Memory B cell (primary cell): ENCODE data around the gene TMEM108.

ENCODE experiments used
- ATAC-seq: fragments of 150-1000 bp; cut with Tn5 transposase; 2 replicates; pipeline ENCODE4 v1.10.0; 2021; ENCODE audit warnings: low read depth, mild to moderate bottlenecking, moderate library complexity
- DNase-seq, 2 donors: peaks; one replicate each; pipeline ENCODE4 v3.0.0; 2022; ENCODE audit warnings: low spot score in 2 of 2
- H3K27ac Mint-ChIP-seq: one replicate; pipeline ENCODE4 v1.8.0; 2022; ENCODE audit warnings: mild to moderate bottlenecking, moderate library complexity, mixed read lengths
- H3K27me3 Mint-ChIP-seq: one replicate; pipeline ENCODE4 v1.8.0; 2022; ENCODE audit warnings: mixed read lengths
- H3K36me3 Mint-ChIP-seq: one replicate; pipeline ENCODE4 v1.8.0; 2022; ENCODE audit warnings: mild to moderate bottlenecking, mixed read lengths
- H3K4me1 Mint-ChIP-seq: one replicate; pipeline ENCODE4 v1.8.0; 2022; ENCODE audit warnings: mixed read lengths
- H3K4me3 Mint-ChIP-seq: one replicate; pipeline ENCODE4 v1.8.0; 2022; ENCODE audit warnings: mild to moderate bottlenecking, moderate library complexity, mixed read lengths
- H3K9me3 Mint-ChIP-seq: one replicate; pipeline ENCODE4 v1.8.0; 2022; ENCODE audit warnings: mixed read lengths

Gene TMEM108

GRCh38 chr3:133171831-133172230, 133.6 kb downstream of the TMEM108 start:
- Mint-ChIP-seq H3K36me3 (no peaks in the 10 kb centered on the region), H3K27me3 (peaks cover 2% of the 10 kb centered on the region), H3K9me3 (peaks cover 5% of the 10 kb centered on the region), H3K4me3 (no peak overlapping the region), H3K4me1 (no peaks in the 10 kb centered on the region), H3K27ac (no peak overlapping the region)
- DNase-seq (no peak), ATAC-seq (no peak)

- Mint-ChIP-seq H3K9me3 (peaks cover under 1% of the 10 kb centered on the region), H3K36me3 (no peaks in the 10 kb centered on the region), H3K4me3 (no peak overlapping the region), H3K27ac (no peak overlapping the region), H3K4me1 (no peaks in the 10 kb centered on the region), H3K27me3 (no peaks in the 10 kb centered on the region)
- DNase-seq (no peak), ATAC-seq (no peak)
Observed at GRCh38 chr3:133181392-133182150, 143.4 kb downstream of the TMEM108 start.

- H3K27ac Mint-ChIP-seq = no peak overlapping the region
- H3K4me1 Mint-ChIP-seq = no peaks in the 10 kb centered on the region
- H3K36me3 Mint-ChIP-seq = no peaks in the 10 kb centered on the region
- H3K27me3 Mint-ChIP-seq = peaks cover 7% of the 10 kb centered on the region
- no peak for ATAC-seq
- no peak for DNase-seq
- H3K9me3 Mint-ChIP-seq = no peaks in the 10 kb centered on the region
- H3K4me3 Mint-ChIP-seq = no peak overlapping the region
Observed at GRCh38 chr3:133187870-133188379, 149.7 kb downstream of the TMEM108 start.

GRCh38 chr3:133188996-133189395, 150.8 kb downstream of the TMEM108 start:
- ATAC-seq (no peak), DNase-seq (no peak)
- Mint-ChIP-seq H3K4me3 (no peak overlapping the region), H3K27ac (no peak overlapping the region), H3K27me3 (peaks cover 7% of the 10 kb centered on the region), H3K9me3 (no peaks in the 10 kb centered on the region), H3K36me3 (no peaks in the 10 kb centered on the region), H3K4me1 (no peaks in the 10 kb centered on the region)

GRCh38 chr3:133189893-133190292, 151.7 kb downstream of the TMEM108 start:
- DNase-seq (no peak), ATAC-seq (no peak)
- Mint-ChIP-seq H3K4me3 (no peak overlapping the region), H3K4me1 (no peaks in the 10 kb centered on the region), H3K27me3 (peaks cover 7% of the 10 kb centered on the region), H3K9me3 (no peaks in the 10 kb centered on the region), H3K36me3 (no peaks in the 10 kb centered on the region), H3K27ac (no peak overlapping the region)

- H3K4me1 Mint-ChIP-seq = no peaks in the 10 kb centered on the region
- ATAC-seq (no peak), DNase-seq (no peak)
- no peak overlapping the region for H3K4me3 Mint-ChIP-seq
- no peaks in the 10 kb centered on the region for H3K9me3 Mint-ChIP-seq
- no peaks in the 10 kb centered on the region for H3K36me3 Mint-ChIP-seq
- peaks cover 7% of the 10 kb centered on the region for H3K27me3 Mint-ChIP-seq
- no peak overlapping the region for H3K27ac Mint-ChIP-seq
Observed at GRCh38 chr3:133191818-133192217, 153.6 kb downstream of the TMEM108 start.

GRCh38 chr3:133192363-133192945, 154.3 kb downstream of the TMEM108 start:
- no peak overlapping the region for H3K4me3 Mint-ChIP-seq
- H3K4me1 Mint-ChIP-seq = no peaks in the 10 kb centered on the region
- H3K27ac Mint-ChIP-seq = no peak overlapping the region
- ATAC-seq = no peak
- H3K27me3 Mint-ChIP-seq = peaks cover 7% of the 10 kb centered on the region
- H3K9me3 Mint-ChIP-seq = no peaks in the 10 kb centered on the region
- no peak for DNase-seq
- H3K36me3 Mint-ChIP-seq = no peaks in the 10 kb centered on the region

- no peaks in the 10 kb centered on the region for H3K4me1 Mint-ChIP-seq
- no peak for ATAC-seq
- H3K9me3 Mint-ChIP-seq = no peaks in the 10 kb centered on the region
- no peak overlapping the region for H3K27ac Mint-ChIP-seq
- no peak for DNase-seq
- no peak overlapping the region for H3K4me3 Mint-ChIP-seq
- H3K27me3 Mint-ChIP-seq = peaks cover 7% of the 10 kb centered on the region
- no peaks in the 10 kb centered on the region for H3K36me3 Mint-ChIP-seq
Observed at GRCh38 chr3:133192967-133193366, 154.8 kb downstream of the TMEM108 start.

- H3K4me3 Mint-ChIP-seq = no peak overlapping the region
- DNase-seq = no peak
- peaks cover 9% of the 10 kb centered on the region for H3K27me3 Mint-ChIP-seq
- no peak overlapping the region for H3K27ac Mint-ChIP-seq
- no peak for ATAC-seq
- H3K36me3 Mint-ChIP-seq = no peaks in the 10 kb centered on the region
- H3K9me3 Mint-ChIP-seq = no peaks in the 10 kb centered on the region
- H3K4me1 Mint-ChIP-seq = no peaks in the 10 kb centered on the region
Observed at GRCh38 chr3:133196527-133196926, 158.3 kb downstream of the TMEM108 start.

- Mint-ChIP-seq H3K4me3 (no peak overlapping the region), H3K27me3 (peaks cover 3% of the 10 kb centered on the region), H3K27ac (no peak overlapping the region), H3K9me3 (no peaks in the 10 kb centered on the region), H3K4me1 (no peaks in the 10 kb centered on the region), H3K36me3 (no peaks in the 10 kb centered on the region)
- no peak for DNase-seq
- ATAC-seq = no peak
Observed at GRCh38 chr3:133197619-133198018, 159.4 kb downstream of the TMEM108 start.

GRCh38 chr3:133206921-133207320, 168.7 kb downstream of the TMEM108 start:
- H3K36me3 Mint-ChIP-seq = no peaks in the 10 kb centered on the region
- H3K9me3 Mint-ChIP-seq = peaks cover 2% of the 10 kb centered on the region
- H3K27ac Mint-ChIP-seq = no peak overlapping the region
- H3K27me3 Mint-ChIP-seq = peaks cover 3% of the 10 kb centered on the region
- H3K4me1 Mint-ChIP-seq = peaks cover 13% of the 10 kb centered on the region
- ATAC-seq = no peak
- no peak for DNase-seq
- H3K4me3 Mint-ChIP-seq = no peak overlapping the region

- H3K4me1 Mint-ChIP-seq = peaks cover 13% of the 10 kb centered on the region
- H3K27me3 Mint-ChIP-seq = peaks cover 3% of the 10 kb centered on the region
- H3K36me3 Mint-ChIP-seq = no peaks in the 10 kb centered on the region
- no peak overlapping the region for H3K27ac Mint-ChIP-seq
- ATAC-seq (no peak), DNase-seq (no peak)
- H3K9me3 Mint-ChIP-seq = peaks cover 2% of the 10 kb centered on the region
- no peak overlapping the region for H3K4me3 Mint-ChIP-seq
Observed at GRCh38 chr3:133208184-133208583, 170.0 kb downstream of the TMEM108 start.

- Mint-ChIP-seq H3K27ac (no peak overlapping the region), H3K36me3 (no peaks in the 10 kb centered on the region), H3K4me3 (no peak overlapping the region), H3K4me1 (peaks cover 13% of the 10 kb centered on the region), H3K27me3 (peaks cover 3% of the 10 kb centered on the region), H3K9me3 (no peaks in the 10 kb centered on the region)
- ATAC-seq (no peak), DNase-seq (no peak)
Observed at GRCh38 chr3:133209871-133210550, 171.8 kb downstream of the TMEM108 start.

GRCh38 chr3:133210656-133211055, 172.5 kb downstream of the TMEM108 start:
- Mint-ChIP-seq H3K27ac (no peak overlapping the region), H3K36me3 (no peaks in the 10 kb centered on the region), H3K9me3 (no peaks in the 10 kb centered on the region), H3K27me3 (peaks cover 3% of the 10 kb centered on the region), H3K4me3 (no peak overlapping the region), H3K4me1 (peaks cover 13% of the 10 kb centered on the region)
- ATAC-seq = no peak
- DNase-seq = no peak
